ENCODE measurements around the gene LDLRAD4.

- no peak for TF ChIP-seq EZH2 (IDR thresholded peaks at IDR 0.05; ENCODE audit: low read depth)
- no peak for TF ChIP-seq CTCF (conservative IDR thresholded peaks at IDR 0.05)
Observed at GRCh38 chr18:13548966-13549879, 330.7 kb downstream of the LDLRAD4 start.

Data from PC-9 (cell line).